Activated B cell treated with CpG ODN at 0.5 μM for 24 hours (primary cell): Measurements from ENCODE around the gene PRICKLE2. TPM values are rescaled to one million over a fixed set of nuclear protein-coding genes. Genes with fewer than 3 reads are reported as not detected.

Experiments used
- ATAC-seq: fragments of 200-7000 bp; cut with Tn5 transposase; one replicate; pipeline ENCODE4 v1.10.0; 2021; ENCODE audit warnings: low read depth, mild to moderate bottlenecking, moderate library complexity
- CTCF ChIA-PET: fragments of 350-600 bp; sonication (Branson Sonifier 250); formaldehyde crosslinking; loops from one replicate; lab custom pipeline; 2021; ENCODE audit warnings: antibody characterized with exemption; lab: Charles Lee
- POLR2A ChIA-PET: fragments of 350-600 bp; sonication (Branson Sonifier 250); formaldehyde crosslinking; loops from one replicate; lab custom pipeline; 2021; ENCODE audit warnings: antibody characterized with exemption; lab: Charles Lee
- DNase-seq: peaks from one replicate; pipeline ENCODE4 v3.0.0; 2022
- H3K27ac Mint-ChIP-seq: one replicate; pipeline ENCODE4 v1.8.0; 2020; ENCODE audit warnings: mixed read lengths
- H3K27me3 Mint-ChIP-seq: one replicate; pipeline ENCODE4 v1.8.0; 2021; ENCODE audit warnings: mixed read lengths
- H3K36me3 Mint-ChIP-seq: one replicate; pipeline ENCODE4 v1.8.0; 2021; ENCODE audit warnings: low read depth, mixed read lengths
- H3K4me1 Mint-ChIP-seq: one replicate; pipeline ENCODE4 v1.8.0; 2021; ENCODE audit warnings: mixed read lengths
- H3K4me3 Mint-ChIP-seq: one replicate; pipeline ENCODE4 v1.8.0; 2020; ENCODE audit warnings: mild to moderate bottlenecking, mixed read lengths
- H3K9me3 Mint-ChIP-seq: one replicate; pipeline ENCODE4 v1.8.0; 2020; ENCODE audit warnings: mixed read lengths
- intact Hi-C: fragments of 100-400 bp; cut with micrococcal nuclease; formaldehyde crosslinking; loops from one replicate; pipeline ENCODE4 v1.15.1; 2024
- total RNA-seq: library from RNA; stranded (reverse); gene quantifications from 2 replicates; pipeline ENCODE4 v1.2.3, GENCODE V29; 2022
- TF ChIP-seq, protein P1 (sequence below): fragments of 200-600 bp; IDR thresholded peaks from one replicate; pipeline ENCODE4 v1.8.0; 2022; ENCODE audit warnings: antibody characterized with exemption, mild to moderate bottlenecking

PRICKLE2 gene
- total RNA-seq, 1 donor from 2014 or later: 0.33 TPM

DNA sequence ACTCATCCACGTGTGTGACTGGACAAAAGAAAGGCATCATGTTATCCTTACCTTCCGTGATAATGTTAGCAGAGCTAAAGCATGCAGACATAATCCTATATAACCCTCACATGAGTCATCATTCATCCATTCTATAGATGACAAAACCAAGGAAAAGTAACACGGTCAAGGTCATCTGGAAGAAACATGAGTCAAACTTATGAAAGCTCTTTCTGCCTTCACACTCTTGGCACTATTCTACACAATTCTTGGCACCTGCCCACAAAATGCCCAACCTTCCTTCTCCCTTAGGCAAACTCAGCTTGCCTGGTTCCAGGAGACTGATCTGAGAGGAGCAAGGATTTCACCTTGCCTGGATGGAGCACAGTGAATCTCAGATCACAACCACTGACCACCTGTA is 66.9 kb downstream of the PRICKLE2 start:
- Mint-ChIP-seq H3K4me3 (no peak overlapping the region), H3K9me3 (no peaks in the 10 kb centered on the region), H3K27me3 (peaks cover 3% of the 10 kb centered on the region), H3K27ac (no peak overlapping the region), H3K4me1 (peaks cover 9% of the 10 kb centered on the region), H3K36me3 (no peaks in the 10 kb centered on the region)
- TF ChIP-seq, protein P1, sequence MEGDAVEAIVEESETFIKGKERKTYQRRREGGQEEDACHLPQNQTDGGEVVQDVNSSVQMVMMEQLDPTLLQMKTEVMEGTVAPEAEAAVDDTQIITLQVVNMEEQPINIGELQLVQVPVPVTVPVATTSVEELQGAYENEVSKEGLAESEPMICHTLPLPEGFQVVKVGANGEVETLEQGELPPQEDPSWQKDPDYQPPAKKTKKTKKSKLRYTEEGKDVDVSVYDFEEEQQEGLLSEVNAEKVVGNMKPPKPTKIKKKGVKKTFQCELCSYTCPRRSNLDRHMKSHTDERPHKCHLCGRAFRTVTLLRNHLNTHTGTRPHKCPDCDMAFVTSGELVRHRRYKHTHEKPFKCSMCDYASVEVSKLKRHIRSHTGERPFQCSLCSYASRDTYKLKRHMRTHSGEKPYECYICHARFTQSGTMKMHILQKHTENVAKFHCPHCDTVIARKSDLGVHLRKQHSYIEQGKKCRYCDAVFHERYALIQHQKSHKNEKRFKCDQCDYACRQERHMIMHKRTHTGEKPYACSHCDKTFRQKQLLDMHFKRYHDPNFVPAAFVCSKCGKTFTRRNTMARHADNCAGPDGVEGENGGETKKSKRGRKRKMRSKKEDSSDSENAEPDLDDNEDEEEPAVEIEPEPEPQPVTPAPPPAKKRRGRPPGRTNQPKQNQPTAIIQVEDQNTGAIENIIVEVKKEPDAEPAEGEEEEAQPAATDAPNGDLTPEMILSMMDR: no peak
- DNase-seq (no peak), ATAC-seq (no peak)
- POLR2A ChIA-PET: no interaction called here
- CTCF ChIA-PET: no interaction called here
- intact Hi-C loops: no loop called here

DNA sequence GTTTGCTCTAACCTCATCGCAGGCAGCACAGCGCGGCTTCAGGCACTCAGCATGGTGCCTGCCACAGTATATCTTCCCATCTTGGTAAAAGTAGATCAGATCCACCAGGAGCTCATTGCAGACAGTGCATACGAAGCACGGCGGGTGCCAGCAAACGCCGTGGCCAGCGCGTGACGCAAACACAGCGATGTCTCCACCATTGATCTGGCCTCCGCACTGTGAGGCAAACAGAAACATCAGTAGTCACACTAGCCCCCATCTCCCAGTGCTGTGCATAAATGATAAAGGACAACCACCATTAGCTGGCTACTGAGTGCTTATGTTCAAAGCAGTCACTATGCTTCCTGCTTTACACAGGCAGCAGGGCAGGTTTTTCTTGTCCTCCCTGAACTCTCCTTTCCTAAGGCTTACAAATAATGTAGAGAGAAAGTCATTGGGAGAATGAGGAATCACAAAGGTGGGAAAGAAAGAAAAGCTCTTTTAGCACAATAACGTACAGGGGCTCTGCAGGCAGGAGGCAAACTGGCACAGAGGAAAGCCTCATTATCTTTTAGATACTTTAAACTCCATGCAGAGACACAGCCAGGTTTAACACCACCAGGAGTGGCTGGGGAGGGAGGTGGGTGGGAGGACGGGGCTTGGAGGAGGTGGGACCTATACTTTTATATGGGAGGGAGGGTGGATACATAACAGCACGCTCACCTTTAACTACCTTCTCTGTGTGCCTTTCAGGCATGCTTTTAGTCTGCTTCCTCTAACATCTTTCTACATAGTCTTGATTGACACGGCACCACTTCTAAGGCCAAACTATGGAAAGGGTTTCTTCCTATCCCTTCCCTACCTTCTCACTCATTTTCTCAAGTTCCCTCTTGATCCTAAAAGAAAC is 67.9 kb downstream of the PRICKLE2 start:
- no peak overlapping the region for H3K4me3 Mint-ChIP-seq
- no peaks in the 10 kb centered on the region for H3K9me3 Mint-ChIP-seq
- no peaks in the 10 kb centered on the region for H3K36me3 Mint-ChIP-seq
- DNase-seq: no peak
- no peak overlapping the region for H3K27ac Mint-ChIP-seq
- intact Hi-C loops: no loop called here
- ChIA-PET CTCF (no interaction called here), POLR2A (no interaction called here)
- peaks cover 3% of the 10 kb centered on the region for H3K27me3 Mint-ChIP-seq
- no peak for ATAC-seq
- peaks cover 9% of the 10 kb centered on the region for H3K4me1 Mint-ChIP-seq
- TF ChIP-seq, protein P1: no peak

- Mint-ChIP-seq H3K9me3 (no peaks in the 10 kb centered on the region), H3K27ac (no peak overlapping the region), H3K4me1 (no peaks in the 10 kb centered on the region), H3K36me3 (no peaks in the 10 kb centered on the region), H3K27me3 (peaks cover 3% of the 10 kb centered on the region), H3K4me3 (no peak overlapping the region)
- CTCF ChIA-PET: no interaction called here
- DNase-seq (no peak), ATAC-seq (no peak)
- POLR2A ChIA-PET: no interaction called here
- TF ChIP-seq, protein P1: no peak
- intact Hi-C loops: no loop called here
These were observed 69.9 kb downstream of the PRICKLE2 start for GRCh38 chr3:64155328-64155727.

DNA sequence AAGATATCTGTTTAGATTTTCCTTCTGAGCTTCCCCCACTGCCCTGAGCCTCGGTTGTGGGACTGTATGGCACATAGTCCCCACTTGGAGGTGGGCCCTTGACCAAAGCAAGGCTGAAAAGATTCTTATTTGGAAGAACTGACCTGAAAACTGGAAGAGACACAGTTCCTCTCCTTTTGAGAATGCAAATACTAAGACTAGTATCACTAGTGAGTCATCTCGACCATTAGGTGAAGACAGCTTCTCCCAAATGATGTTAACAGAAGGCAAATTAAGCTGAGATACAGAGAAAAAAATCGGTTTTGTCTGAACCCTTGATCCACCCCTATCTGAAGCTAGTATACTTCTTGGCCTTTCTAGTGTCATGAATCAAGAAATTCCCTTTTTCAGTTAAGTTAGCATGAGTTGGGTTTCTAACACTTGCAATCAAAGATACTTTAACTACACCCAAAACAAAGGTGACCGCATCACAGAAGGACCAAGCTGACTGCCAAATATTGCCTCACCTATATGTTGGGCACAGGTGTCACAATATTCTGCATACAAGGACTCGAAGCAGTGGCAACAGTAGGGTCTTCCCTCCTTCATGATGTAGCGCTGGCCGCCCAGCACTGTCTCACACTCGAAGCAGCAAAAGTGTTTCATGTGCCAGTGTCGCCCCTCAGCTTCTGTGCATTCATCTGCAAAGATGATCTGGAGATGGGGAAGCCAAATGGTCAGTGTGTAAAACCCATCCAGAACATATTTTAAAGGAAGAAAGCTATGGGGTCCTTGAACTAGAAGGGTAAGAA is 72.4 kb downstream of the PRICKLE2 start:
- H3K36me3 Mint-ChIP-seq: no peaks in the 10 kb centered on the region
- ATAC-seq (no peak), DNase-seq (no peak)
- CTCF ChIA-PET: no interaction called here
- POLR2A ChIA-PET: no interaction called here
- no peaks in the 10 kb centered on the region for H3K9me3 Mint-ChIP-seq
- H3K27ac Mint-ChIP-seq: no peak overlapping the region
- H3K4me1 Mint-ChIP-seq: no peaks in the 10 kb centered on the region
- intact Hi-C loops: no loop called here
- TF ChIP-seq, protein P1: no peak
- H3K4me3 Mint-ChIP-seq: no peak overlapping the region
- no peaks in the 10 kb centered on the region for H3K27me3 Mint-ChIP-seq

- Mint-ChIP-seq H3K9me3 (no peaks in the 10 kb centered on the region), H3K27me3 (no peaks in the 10 kb centered on the region), H3K4me3 (no peak overlapping the region), H3K27ac (no peak overlapping the region), H3K36me3 (no peaks in the 10 kb centered on the region), H3K4me1 (no peaks in the 10 kb centered on the region)
- ChIA-PET POLR2A (no interaction called here), CTCF (no interaction called here)
- ATAC-seq (no peak), DNase-seq (no peak)
- intact Hi-C loops: no loop called here
- TF ChIP-seq, protein P1: no peak
These were observed 73.2 kb downstream of the PRICKLE2 start for GRCh38 chr3:64152086-64152485.
